ENCODE measurements around the gene KCNQ1. TPM values are rescaled to one million over a fixed set of nuclear protein-coding genes. Genes with fewer than 3 reads are reported as not detected.

KCNQ1 gene
- total and polyA plus RNA-seq, 2 of the 13 experiments (the other 11 are each of a cell fraction or from before 2014, with no cell fraction given), result 0.02 to 0.08 TPM

DNA sequence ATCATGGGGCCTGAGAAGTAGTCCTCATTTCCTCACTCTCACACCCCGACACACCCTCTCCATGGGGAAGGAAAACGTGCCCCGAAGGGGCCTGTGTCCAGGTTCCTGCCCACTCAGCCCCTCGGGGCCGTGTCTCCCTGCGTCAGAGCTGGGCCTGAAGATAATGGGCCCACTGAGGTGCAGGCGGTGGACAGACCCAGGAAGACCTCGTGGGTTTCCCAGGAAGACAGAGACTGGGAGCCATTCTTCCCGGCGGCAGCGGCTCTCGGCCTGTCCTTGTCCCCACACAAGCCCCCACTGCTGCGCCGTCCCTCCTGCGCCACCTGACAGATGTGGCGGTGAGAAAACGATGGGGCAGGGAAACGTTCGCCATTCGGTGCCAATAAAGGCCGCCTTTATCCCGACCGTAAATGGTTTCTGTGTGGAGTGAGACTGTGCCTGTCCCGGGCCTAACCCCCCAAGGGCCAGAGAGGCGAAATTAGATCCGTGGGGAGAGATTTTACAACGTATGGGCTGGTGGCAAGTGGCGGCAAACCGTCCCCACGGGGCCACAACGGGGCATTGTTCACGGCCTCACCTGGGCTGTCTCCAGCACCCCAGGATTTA is 351.8 kb downstream of the KCNQ1 start:
- Histone ChIP-seq H3K27me3 (ENCODE audit: control insufficient read depth in 1 of 2, insufficient read depth in 2 of 2, low read length in 2 of 2) (peaks cover 12 to 80% of the 10 kb centered on the region in 2 experiments), H3K27ac (ENCODE audit: extremely low read length, insufficient read depth, low read length) (no peak overlapping the region), H2AFZ (ENCODE audit: low read length) (no peak overlapping the region), H3K4me2 (ENCODE audit: low read depth, low read length) (no peak overlapping the region), H3K9ac (ENCODE audit: insufficient read depth, low read depth, low read length) (no peak overlapping the region), H3K9me3 (ENCODE audit: low read length) (no peaks in the 10 kb centered on the region), H4K20me1 (ENCODE audit: insufficient read depth, low read length) (0 out of 2 replicates have a peak, but pooled peaks cover 2% of the 10 kb centered on the region), H3K4me1 (ENCODE audit: insufficient read depth, low read length) (peaks cover 7% of the 10 kb centered on the region; the same call in 1 of the 2 replicates), H3K79me2 (ENCODE audit: insufficient read depth, low read length) (no peaks in the 10 kb centered on the region), H3K36me3 (replicated peaks in 1 of 2; ENCODE audit: control insufficient read depth in 1 of 2, insufficient read depth in 2 of 2, low read length in 2 of 2) (no peaks in the 10 kb centered on the region), H3K4me3 (replicated peaks in 1 of 3; ENCODE audit: insufficient read depth in 1 of 3, low read depth in 2 of 3, low read length in 3 of 3) (no peak overlapping the region)
- ChIA-PET POLR2A (no interaction called here), CTCF (ENCODE audit: low intra/inter-chr PET ratio, low total read pairs) (no interaction called here)
- intact Hi-C loops (cut with micrococcal nuclease; ENCODE audit: unreplicated experiment), result no loop called here
- in situ Hi-C loops (cut with HindIII; ENCODE audit: extremely low pct_ligation_motif_present, low pct_unique_long_range_greater_than_20kb), result no loop called here
- no peak for DNase-seq (ENCODE audit: low spot score)
- no peak for ATAC-seq
- no peak for FAIRE-seq
- BruUV-seq (replicated peaks), result no TSS peak
- WGBS (ENCODE audit: low lambda C conversion rate), result 58% methylated on average over 24 of the region's 32 CpGs
- TF ChIP-seq ZNF143 (CRISPR knock-in tag; IDR thresholded peaks at IDR 0.05) (no peak), ZNF788 (CRISPR knock-in tag; IDR thresholded peaks at IDR 0.05; ENCODE audit: borderline replicate concordance) (no peak), ZNF562 (CRISPR knock-in tag; IDR thresholded peaks at IDR 0.05; ENCODE audit: borderline replicate concordance) (no peak), MTA1 (CRISPR knock-in tag; IDR thresholded peaks at IDR 0.05; ENCODE audit: borderline replicate concordance) (no peak), SATB2 (CRISPR knock-in tag; IDR thresholded peaks at IDR 0.05) (no peak), ZNF746 (CRISPR knock-in tag; IDR thresholded peaks at IDR 0.05) (no peak), ZNF34 (CRISPR knock-in tag; IDR thresholded peaks at IDR 0.05; ENCODE audit: borderline replicate concordance) (no peak), CBX2 (IDR thresholded peaks at IDR 0.05; ENCODE audit: low read depth, low read length) (no peak), CBX2 (CRISPR knock-in tag; IDR thresholded peaks at IDR 0.05; ENCODE audit: low read depth) (no peak), ZNF777 (CRISPR knock-in tag; IDR thresholded peaks at IDR 0.05) (no peak), ZNF564 (CRISPR knock-in tag; IDR thresholded peaks at IDR 0.05) (no peak), AHR (CRISPR knock-in tag; IDR thresholded peaks at IDR 0.05) (no peak), ZKSCAN8 (CRISPR knock-in tag; IDR thresholded peaks at IDR 0.05; ENCODE audit: borderline replicate concordance) (no peak)
- TF ChIP-seq, protein P1, sequence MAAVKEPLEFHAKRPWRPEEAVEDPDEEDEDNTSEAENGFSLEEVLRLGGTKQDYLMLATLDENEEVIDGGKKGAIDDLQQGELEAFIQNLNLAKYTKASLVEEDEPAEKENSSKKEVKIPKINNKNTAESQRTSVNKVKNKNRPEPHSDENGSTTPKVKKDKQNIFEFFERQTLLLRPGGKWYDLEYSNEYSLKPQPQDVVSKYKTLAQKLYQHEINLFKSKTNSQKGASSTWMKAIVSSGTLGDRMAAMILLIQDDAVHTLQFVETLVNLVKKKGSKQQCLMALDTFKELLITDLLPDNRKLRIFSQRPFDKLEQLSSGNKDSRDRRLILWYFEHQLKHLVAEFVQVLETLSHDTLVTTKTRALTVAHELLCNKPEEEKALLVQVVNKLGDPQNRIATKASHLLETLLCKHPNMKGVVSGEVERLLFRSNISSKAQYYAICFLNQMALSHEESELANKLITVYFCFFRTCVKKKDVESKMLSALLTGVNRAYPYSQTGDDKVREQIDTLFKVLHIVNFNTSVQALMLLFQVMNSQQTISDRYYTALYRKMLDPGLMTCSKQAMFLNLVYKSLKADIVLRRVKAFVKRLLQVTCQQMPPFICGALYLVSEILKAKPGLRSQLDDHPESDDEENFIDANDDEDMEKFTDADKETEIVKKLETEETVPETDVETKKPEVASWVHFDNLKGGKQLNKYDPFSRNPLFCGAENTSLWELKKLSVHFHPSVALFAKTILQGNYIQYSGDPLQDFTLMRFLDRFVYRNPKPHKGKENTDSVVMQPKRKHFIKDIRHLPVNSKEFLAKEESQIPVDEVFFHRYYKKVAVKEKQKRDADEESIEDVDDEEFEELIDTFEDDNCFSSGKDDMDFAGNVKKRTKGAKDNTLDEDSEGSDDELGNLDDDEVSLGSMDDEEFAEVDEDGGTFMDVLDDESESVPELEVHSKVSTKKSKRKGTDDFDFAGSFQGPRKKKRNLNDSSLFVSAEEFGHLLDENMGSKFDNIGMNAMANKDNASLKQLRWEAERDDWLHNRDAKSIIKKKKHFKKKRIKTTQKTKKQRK (IDR thresholded peaks at IDR 0.05; ENCODE audit: low read length), result no peak
- TF ChIP-seq, protein P2, sequence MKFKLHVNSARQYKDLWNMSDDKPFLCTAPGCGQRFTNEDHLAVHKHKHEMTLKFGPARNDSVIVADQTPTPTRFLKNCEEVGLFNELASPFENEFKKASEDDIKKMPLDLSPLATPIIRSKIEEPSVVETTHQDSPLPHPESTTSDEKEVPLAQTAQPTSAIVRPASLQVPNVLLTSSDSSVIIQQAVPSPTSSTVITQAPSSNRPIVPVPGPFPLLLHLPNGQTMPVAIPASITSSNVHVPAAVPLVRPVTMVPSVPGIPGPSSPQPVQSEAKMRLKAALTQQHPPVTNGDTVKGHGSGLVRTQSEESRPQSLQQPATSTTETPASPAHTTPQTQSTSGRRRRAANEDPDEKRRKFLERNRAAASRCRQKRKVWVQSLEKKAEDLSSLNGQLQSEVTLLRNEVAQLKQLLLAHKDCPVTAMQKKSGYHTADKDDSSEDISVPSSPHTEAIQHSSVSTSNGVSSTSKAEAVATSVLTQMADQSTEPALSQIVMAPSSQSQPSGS (CRISPR knock-in tag; IDR thresholded peaks at IDR 0.05), result no peak
- TF ChIP-seq, protein P3, sequence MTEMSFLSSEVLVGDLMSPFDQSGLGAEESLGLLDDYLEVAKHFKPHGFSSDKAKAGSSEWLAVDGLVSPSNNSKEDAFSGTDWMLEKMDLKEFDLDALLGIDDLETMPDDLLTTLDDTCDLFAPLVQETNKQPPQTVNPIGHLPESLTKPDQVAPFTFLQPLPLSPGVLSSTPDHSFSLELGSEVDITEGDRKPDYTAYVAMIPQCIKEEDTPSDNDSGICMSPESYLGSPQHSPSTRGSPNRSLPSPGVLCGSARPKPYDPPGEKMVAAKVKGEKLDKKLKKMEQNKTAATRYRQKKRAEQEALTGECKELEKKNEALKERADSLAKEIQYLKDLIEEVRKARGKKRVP (CRISPR knock-in tag; IDR thresholded peaks at IDR 0.05), result no peak
- TF ChIP-seq, protein P4, sequence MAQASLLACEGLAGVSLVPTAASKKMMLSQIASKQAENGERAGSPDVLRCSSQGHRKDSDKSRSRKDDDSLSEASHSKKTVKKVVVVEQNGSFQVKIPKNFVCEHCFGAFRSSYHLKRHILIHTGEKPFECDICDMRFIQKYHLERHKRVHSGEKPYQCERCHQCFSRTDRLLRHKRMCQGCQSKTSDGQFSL (CRISPR knock-in tag; IDR thresholded peaks at IDR 0.05), result no peak

Data from HepG2 (cell line).